NB4 (cell line): Measurements from ENCODE around the gene WRNIP1.

ENCODE experiments used
- CTCF ChIP-seq: IDR thresholded peaks from one replicate; pipeline ENCODE4 v1.5.1; 2012; ENCODE audit warnings: low read depth, low read length
- MAX ChIP-seq: IDR thresholded peaks from 2 replicates; pipeline ENCODE4 v1.6.1; 2011; ENCODE audit warnings: low read depth, low read length
- MYC ChIP-seq: IDR thresholded peaks from 2 replicates; pipeline ENCODE4 v1.6.1; 2011; ENCODE audit warnings: low read depth, low read length
- POLR2A ChIP-seq: IDR thresholded peaks from 2 replicates; pipeline ENCODE4 v1.6.1; 2011; ENCODE audit warnings: mild to moderate bottlenecking; ENCODE audit not compliant: insufficient read length; ENCODE audit errors: extremely low read depth

- TF ChIP-seq CTCF, result no peak
- TF ChIP-seq MYC, result no peak
- no peak for TF ChIP-seq POLR2A
- TF ChIP-seq MAX, result no peak
These were observed 29.1 kb downstream of the WRNIP1 start for GRCh38 chr6:2794171-2794730.
